GM18498 (cell line): ENCODE results near the gene HYAL4.
"Not testable (repeated sequence)": the region's sequence is repeated elsewhere in the genome, so short reads cannot be mapped to it uniquely, and the experiment has no call there.

Experiments
- ATAC-seq: cut with Tn5 transposase; IDR thresholded peaks from one replicate; pipeline ENCODE4 v1.9.1; 2021; ENCODE audit warnings: mild to moderate bottlenecking, moderate library complexity; ENCODE audit not compliant: unreplicated experiment

HYAL4 gene

GRCh38 chr7:123844712-123845219 lies at the start of gene HYAL4:
TSS of gene HYAL4 (plus strand) at chr7:123845169. CDS start at chr7:123868274, 23,105 bp downstream.
- no peak for ATAC-seq

GRCh38 chr7:123795917-123796316 lies 49.1 kb upstream of the HYAL4 start:
- no peak for ATAC-seq

- no peak for ATAC-seq
These were observed 48.4 kb upstream of the HYAL4 start for GRCh38 chr7:123796568-123796967.

GRCh38 chr7:123797673-123798531 lies 47.1 kb upstream of the HYAL4 start:
- ATAC-seq, result no peak

GRCh38 chr7:123798532-123799188 lies 46.3 kb upstream of the HYAL4 start:
- no peak for ATAC-seq

- no peak for ATAC-seq
These were observed 42.7 kb upstream of the HYAL4 start for GRCh38 chr7:123802249-123802648.

- no peak for ATAC-seq
These were observed 39.7 kb upstream of the HYAL4 start for GRCh38 chr7:123805287-123805686.

GRCh38 chr7:123809471-123809870 lies 35.5 kb upstream of the HYAL4 start:
- no peak for ATAC-seq

- no peak for ATAC-seq
These were observed 33.9 kb upstream of the HYAL4 start for GRCh38 chr7:123811056-123811455.

- no peak for ATAC-seq
These were observed 28.1 kb upstream of the HYAL4 start for GRCh38 chr7:123816916-123817315.

- ATAC-seq, result no peak
These were observed 26.0 kb upstream of the HYAL4 start for GRCh38 chr7:123819001-123819400.

GRCh38 chr7:123819795-123820194 lies 25.2 kb upstream of the HYAL4 start:
- ATAC-seq, result not testable (repeated sequence)

- no peak for ATAC-seq
These were observed 24.1 kb upstream of the HYAL4 start for GRCh38 chr7:123820864-123821263.

- ATAC-seq, result no peak
These were observed 23.6 kb upstream of the HYAL4 start for GRCh38 chr7:123821320-123821719.

GRCh38 chr7:123823898-123824753 lies 20.8 kb upstream of the HYAL4 start:
- peak; percentile 97 for ATAC-seq

- peak; percentile 36 for ATAC-seq
These were observed 20.3 kb upstream of the HYAL4 start for GRCh38 chr7:123824754-123825067.

GRCh38 chr7:123828805-123829204 lies 16.2 kb upstream of the HYAL4 start:
- no peak for ATAC-seq

GRCh38 chr7:123836656-123837055 lies 8.3 kb upstream of the HYAL4 start:
- no peak for ATAC-seq

GRCh38 chr7:123839106-123839505 lies 5.9 kb upstream of the HYAL4 start:
- not testable (repeated sequence) for ATAC-seq

GRCh38 chr7:123844142-123844541 lies 827 bp upstream of the HYAL4 start:
- not testable (repeated sequence) for ATAC-seq

GRCh38 chr7:123845823-123846216 lies 851 bp downstream of the HYAL4 start:
- ATAC-seq, result no peak
